C4-2B (cell line): Measurements from ENCODE around the gene SLC25A14.

Experiments used
- ZFX ChIP-seq: fragments of 450-650 bp; IDR thresholded peaks from 2 replicates; pipeline ENCODE4 v1.6.1; 2017
- TF ChIP-seq, protein P1 (sequence below): fragments of 450-650 bp; conservative IDR thresholded peaks from 2 replicates; pipeline ENCODE4 v1.5.1; 2017; ENCODE audit warnings: mild to moderate bottlenecking

DNA sequence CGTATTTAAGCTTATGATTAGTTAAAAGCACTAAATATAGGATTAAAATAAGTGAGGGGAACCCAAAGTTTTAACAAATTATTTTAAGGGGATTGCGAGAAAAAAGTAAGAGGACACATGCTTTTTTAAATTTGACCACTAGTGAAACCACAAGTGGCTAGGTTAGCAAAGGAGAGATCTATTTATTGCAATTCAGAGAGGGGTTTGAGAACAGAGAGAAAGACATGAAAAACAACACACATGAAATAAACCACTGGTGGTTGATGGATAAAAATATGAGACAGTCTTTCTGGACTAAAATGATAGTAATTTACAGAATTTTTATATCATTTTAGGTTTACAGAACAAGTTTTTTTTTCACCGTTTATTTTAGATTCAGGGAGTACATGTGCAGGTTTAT lies 11.8 kb downstream of the SLC25A14 start:
- TF ChIP-seq ZFX: no peak
- TF ChIP-seq, protein P1, sequence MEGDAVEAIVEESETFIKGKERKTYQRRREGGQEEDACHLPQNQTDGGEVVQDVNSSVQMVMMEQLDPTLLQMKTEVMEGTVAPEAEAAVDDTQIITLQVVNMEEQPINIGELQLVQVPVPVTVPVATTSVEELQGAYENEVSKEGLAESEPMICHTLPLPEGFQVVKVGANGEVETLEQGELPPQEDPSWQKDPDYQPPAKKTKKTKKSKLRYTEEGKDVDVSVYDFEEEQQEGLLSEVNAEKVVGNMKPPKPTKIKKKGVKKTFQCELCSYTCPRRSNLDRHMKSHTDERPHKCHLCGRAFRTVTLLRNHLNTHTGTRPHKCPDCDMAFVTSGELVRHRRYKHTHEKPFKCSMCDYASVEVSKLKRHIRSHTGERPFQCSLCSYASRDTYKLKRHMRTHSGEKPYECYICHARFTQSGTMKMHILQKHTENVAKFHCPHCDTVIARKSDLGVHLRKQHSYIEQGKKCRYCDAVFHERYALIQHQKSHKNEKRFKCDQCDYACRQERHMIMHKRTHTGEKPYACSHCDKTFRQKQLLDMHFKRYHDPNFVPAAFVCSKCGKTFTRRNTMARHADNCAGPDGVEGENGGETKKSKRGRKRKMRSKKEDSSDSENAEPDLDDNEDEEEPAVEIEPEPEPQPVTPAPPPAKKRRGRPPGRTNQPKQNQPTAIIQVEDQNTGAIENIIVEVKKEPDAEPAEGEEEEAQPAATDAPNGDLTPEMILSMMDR: no peak
